ENCODE results near the gene MYH8. TPM values are rescaled to one million over a fixed set of nuclear protein-coding genes. Genes with fewer than 3 reads are reported as not detected.
A peak's percentile ranks its signal among the peaks of the same experiment; 100 is the strongest.

MYH8 gene
- total and polyA plus RNA-seq, 9 of the 15 experiments (the other 6 are each of a cell fraction or from before 2014, with no cell fraction given), result 0.01 to 0.05 (median 0.03) TPM; not detected in 6

DNA sequence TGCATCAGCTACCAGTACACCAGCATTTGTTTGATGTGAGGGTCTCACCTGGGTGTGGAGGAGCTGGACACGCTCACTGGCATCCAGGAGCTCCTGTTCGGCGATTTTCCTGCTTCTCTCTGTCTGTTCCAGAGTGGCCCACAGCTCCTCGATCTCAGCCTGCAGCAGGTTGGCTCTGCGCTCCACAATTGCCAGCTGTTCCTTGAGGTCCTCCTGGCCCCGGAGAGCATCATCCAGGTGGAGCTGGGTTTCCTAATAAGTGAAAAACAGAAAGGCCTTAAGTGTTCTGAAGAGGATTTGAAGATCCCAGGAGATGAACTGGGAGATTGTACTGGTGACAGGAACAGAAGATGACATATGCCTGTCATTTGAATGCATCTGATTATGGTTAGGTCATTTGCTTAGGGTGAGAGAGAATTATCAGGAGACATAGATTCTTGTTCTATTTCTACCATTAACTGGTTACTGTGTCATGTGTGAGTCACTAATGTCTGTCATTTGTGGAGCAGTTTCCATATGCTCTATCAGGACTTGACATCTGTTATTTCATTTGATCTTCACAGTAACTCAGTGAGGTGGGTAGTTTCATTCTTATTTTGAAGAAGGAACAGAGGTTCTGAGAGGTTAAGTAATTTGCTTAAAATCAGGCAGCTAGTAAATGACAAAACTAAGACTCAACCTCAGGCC, 27.4 kb downstream of the MYH8 start:
- Histone ChIP-seq H2AFZ (ENCODE audit: low read depth, low read length) (no peak overlapping the region), H3K4me3 (no peak overlapping the region), H3K27me3 (ENCODE audit: control insufficient read depth in 2 of 2, insufficient read depth in 2 of 2, low read length in 2 of 2) (no peaks in the 10 kb centered on the region), H3K9me3 (replicated peaks; ENCODE audit: control insufficient read depth, insufficient read depth, low read depth, low read length) (no peaks in the 10 kb centered on the region), H3K9ac (ENCODE audit: insufficient read depth in 1 of 2, low read depth in 2 of 2, low read length in 2 of 2) (no peak overlapping the region), H3K4me1 (replicated peaks in 1 of 2; ENCODE audit: control insufficient read depth in 2 of 2, insufficient read depth in 2 of 2, low read length in 2 of 2) (no peaks in the 10 kb centered on the region; a peak in 1 of 5 replicates), H3K27ac (ENCODE audit: extremely low read depth, low read depth, low read length) (no peak overlapping the region), H3K4me2 (ENCODE audit: insufficient read depth, low read length) (no peak overlapping the region), H3K9me1 (ENCODE audit: control insufficient read depth, insufficient read depth, low read length) (no peaks in the 10 kb centered on the region), H4K20me1 (replicated peaks; ENCODE audit: control insufficient read depth, insufficient read depth, low read length) (no peaks in the 10 kb centered on the region), H3K36me3 (ENCODE audit: control insufficient read depth, insufficient read depth, low read length) (no peaks in the 10 kb centered on the region), H3K79me2 (ENCODE audit: control insufficient read depth, insufficient read depth, low read length) (no peaks in the 10 kb centered on the region)
- WGBS (ENCODE audit: insufficient coverage, low coverage, missing lambda C conversion rate), result 0% methylated on average over 2 of the region's 6 CpGs
- no peak for FAIRE-seq
- ATAC-seq, result no peak
- TF ChIP-seq, protein P1, sequence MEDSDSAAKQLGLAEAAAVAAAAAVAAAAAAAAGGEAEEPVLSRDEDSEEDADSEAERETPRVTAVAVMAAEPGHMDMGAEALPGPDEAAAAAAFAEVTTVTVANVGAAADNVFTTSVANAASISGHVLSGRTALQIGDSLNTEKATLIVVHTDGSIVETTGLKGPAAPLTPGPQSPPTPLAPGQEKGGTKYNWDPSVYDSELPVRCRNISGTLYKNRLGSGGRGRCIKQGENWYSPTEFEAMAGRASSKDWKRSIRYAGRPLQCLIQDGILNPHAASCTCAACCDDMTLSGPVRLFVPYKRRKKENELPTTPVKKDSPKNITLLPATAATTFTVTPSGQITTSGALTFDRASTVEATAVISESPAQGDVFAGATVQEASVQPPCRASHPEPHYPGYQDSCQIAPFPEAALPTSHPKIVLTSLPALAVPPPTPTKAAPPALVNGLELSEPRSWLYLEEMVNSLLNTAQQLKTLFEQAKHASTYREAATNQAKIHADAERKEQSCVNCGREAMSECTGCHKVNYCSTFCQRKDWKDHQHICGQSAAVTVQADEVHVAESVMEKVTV (CRISPR knock-in tag; IDR thresholded peaks at IDR 0.05), result no peak
- 0 out of 2 replicates have a peak, but pooled peaks have one; percentile 27 for TF ChIP-seq FOSL1 (tag; conservative IDR thresholded peaks at IDR 0.05)
- intact Hi-C loops (cut with micrococcal nuclease), result no loop called here
- ChIA-PET CTCF (ENCODE audit: low intra/inter-chr PET ratio) (no interaction called here), POLR2A (interaction anchor here (0.9 kb wide), 1 partner anchor 9 kb away, joined by 3 read pairs; no protein-coding TSS in a partner anchor)
- in situ Hi-C loops (cut with MboI), result no loop called here
- BruUV-seq (replicated peaks), result no TSS peak
- DNase-seq (ENCODE audit: extremely low read depth in 1 of 4, low spot score in 3 of 4), result no peak

GRCh38 chr17:10392880-10393279, 28.9 kb downstream of the MYH8 start:
- no peak overlapping the region for H3K9ac ChIP-seq (ENCODE audit: insufficient read depth in 1 of 2, low read depth in 2 of 2, low read length in 2 of 2)
- no peaks in the 10 kb centered on the region; a peak in 1 of 5 replicates for H3K4me1 ChIP-seq (replicated peaks in 1 of 2; ENCODE audit: control insufficient read depth in 2 of 2, insufficient read depth in 2 of 2, low read length in 2 of 2)
- no peak overlapping the region for H2AFZ ChIP-seq (ENCODE audit: low read depth, low read length)
- POLR2A ChIA-PET, result no interaction called here
- CTCF ChIA-PET (ENCODE audit: low intra/inter-chr PET ratio), result no interaction called here
- ATAC-seq, result no peak
- BruUV-seq (replicated peaks), result no TSS peak
- FAIRE-seq, result no peak
- H3K79me2 ChIP-seq (ENCODE audit: control insufficient read depth, insufficient read depth, low read length), result no peaks in the 10 kb centered on the region
- intact Hi-C loops (cut with micrococcal nuclease) (no loop called here), in situ Hi-C loops (cut with MboI) (no loop called here)
- WGBS (ENCODE audit: insufficient coverage, low coverage, missing lambda C conversion rate), result 5% methylated on average over 8 of the region's 9 CpGs
- no peak overlapping the region for H3K4me3 ChIP-seq
- no peak for DNase-seq (ENCODE audit: extremely low read depth in 1 of 4, low spot score in 3 of 4)
- H3K4me2 ChIP-seq (ENCODE audit: insufficient read depth, low read length), result no peak overlapping the region
- no peaks in the 10 kb centered on the region for H3K9me1 ChIP-seq (ENCODE audit: control insufficient read depth, insufficient read depth, low read length)
- no peaks in the 10 kb centered on the region for H3K27me3 ChIP-seq (ENCODE audit: control insufficient read depth in 2 of 2, insufficient read depth in 2 of 2, low read length in 2 of 2)
- H4K20me1 ChIP-seq (replicated peaks; ENCODE audit: control insufficient read depth, insufficient read depth, low read length), result no peaks in the 10 kb centered on the region
- H3K9me3 ChIP-seq (replicated peaks; ENCODE audit: control insufficient read depth, insufficient read depth, low read depth, low read length), result no peaks in the 10 kb centered on the region
- no peaks in the 10 kb centered on the region for H3K36me3 ChIP-seq (ENCODE audit: control insufficient read depth, insufficient read depth, low read length)
- H3K27ac ChIP-seq (ENCODE audit: extremely low read depth, low read depth, low read length), result no peak overlapping the region
- TF ChIP-seq HNRNPUL1 (IDR thresholded peaks at IDR 0.05; ENCODE audit: low read length), result no peak
- no peak for TF ChIP-seq NEUROD1 (IDR thresholded peaks at IDR 0.05; ENCODE audit: borderline replicate concordance, low read depth, low read length, partially characterized antibody)
- TF ChIP-seq HMGN3 (IDR thresholded peaks at IDR 0.05; ENCODE audit: borderline replicate concordance, extremely low read depth, insufficient read length, low read depth, low read length), result no peak
- no peak for TF ChIP-seq SRSF3 (IDR thresholded peaks at IDR 0.05; ENCODE audit: insufficient read depth, low read length)
- no peak for TF ChIP-seq FOXA1 (IDR thresholded peaks at IDR 0.05; ENCODE audit: borderline replicate concordance)
- TF ChIP-seq PTBP1 (IDR thresholded peaks at IDR 0.05; ENCODE audit: low read depth, low read length), result no peak
- no peak for TF ChIP-seq MEIS2 (IDR thresholded peaks at IDR 0.05; ENCODE audit: partially characterized antibody)
- TF ChIP-seq, protein P2, sequence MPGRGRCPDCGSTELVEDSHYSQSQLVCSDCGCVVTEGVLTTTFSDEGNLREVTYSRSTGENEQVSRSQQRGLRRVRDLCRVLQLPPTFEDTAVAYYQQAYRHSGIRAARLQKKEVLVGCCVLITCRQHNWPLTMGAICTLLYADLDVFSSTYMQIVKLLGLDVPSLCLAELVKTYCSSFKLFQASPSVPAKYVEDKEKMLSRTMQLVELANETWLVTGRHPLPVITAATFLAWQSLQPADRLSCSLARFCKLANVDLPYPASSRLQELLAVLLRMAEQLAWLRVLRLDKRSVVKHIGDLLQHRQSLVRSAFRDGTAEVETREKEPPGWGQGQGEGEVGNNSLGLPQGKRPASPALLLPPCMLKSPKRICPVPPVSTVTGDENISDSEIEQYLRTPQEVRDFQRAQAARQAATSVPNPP (IDR thresholded peaks at IDR 0.05; ENCODE audit: borderline replicate concordance, insufficient read depth, insufficient read length), result no peak
- TF ChIP-seq POLR2G (IDR thresholded peaks at IDR 0.05; ENCODE audit: low read depth, low read length), result no peak
- no peak for TF ChIP-seq JUNB (CRISPR knock-in tag; conservative IDR thresholded peaks at IDR 0.05)

Data from K562 (cell line).